ENCODE results near the gene TRHDE. TPM values are rescaled to one million over a fixed set of nuclear protein-coding genes. Genes with fewer than 3 reads are reported as not detected.

Gene TRHDE
- total RNA-seq, 4 donors from 2014 or later: 0.05 to 0.81 (median 0.40) TPM

GRCh38 chr12:72716221-72716620 lies 444.1 kb downstream of the TRHDE start:
- WGBS, 2 donors: 76 to 85% methylated on average over 2 of the region's 2 CpGs
- H3K36me3 ChIP-seq: no peaks in the 10 kb centered on the region
- TF ChIP-seq CTCF (IDR thresholded peaks at IDR 0.05) (no peak), POLR2A (IDR thresholded peaks at IDR 0.05) (no peak)
- H3K4me3 ChIP-seq (replicated peaks in 1 of 3): no peak overlapping the region
- intact Hi-C loops (cut with DNase I): no loop called here
- no peaks in the 10 kb centered on the region for H3K9me3 ChIP-seq
- no peaks in the 10 kb centered on the region for H3K4me1 ChIP-seq
- DNase-seq: no peak
- no peaks in the 10 kb centered on the region for H3K27me3 ChIP-seq
- H3K27ac ChIP-seq: no peak overlapping the region

GRCh38 chr12:72717036-72717435 lies 444.9 kb downstream of the TRHDE start:
- DNase-seq: no peak
- Histone ChIP-seq H3K27ac (no peak overlapping the region), H3K27me3 (no peaks in the 10 kb centered on the region), H3K36me3 (no peaks in the 10 kb centered on the region), H3K4me1 (no peaks in the 10 kb centered on the region), H3K9me3 (no peaks in the 10 kb centered on the region), H3K4me3 (replicated peaks in 1 of 3) (no peak overlapping the region)
- TF ChIP-seq CTCF (IDR thresholded peaks at IDR 0.05): no peak
- TF ChIP-seq POLR2A (IDR thresholded peaks at IDR 0.05): no peak
- 31 to 47% methylated on average over 1 of the region's 1 CpG for WGBS, 2 donors
- intact Hi-C loops (cut with DNase I): no loop called here
